Colon (tissue), 2 donors: ENCODE results near the gene GUCD1.
"Not testable (repeated sequence)": the region's sequence is repeated elsewhere in the genome, so short reads cannot be mapped to it uniquely, and the experiment has no call there.

Experiments
- FAIRE-seq: peaks from 2 replicates; lab custom pipeline; 2012; peaks lifted over from hg19 to GRCh38; lab: Jason Lieb, UNC
- donor health status: control.
- donor health status: control.

Gene GUCD1

DNA sequence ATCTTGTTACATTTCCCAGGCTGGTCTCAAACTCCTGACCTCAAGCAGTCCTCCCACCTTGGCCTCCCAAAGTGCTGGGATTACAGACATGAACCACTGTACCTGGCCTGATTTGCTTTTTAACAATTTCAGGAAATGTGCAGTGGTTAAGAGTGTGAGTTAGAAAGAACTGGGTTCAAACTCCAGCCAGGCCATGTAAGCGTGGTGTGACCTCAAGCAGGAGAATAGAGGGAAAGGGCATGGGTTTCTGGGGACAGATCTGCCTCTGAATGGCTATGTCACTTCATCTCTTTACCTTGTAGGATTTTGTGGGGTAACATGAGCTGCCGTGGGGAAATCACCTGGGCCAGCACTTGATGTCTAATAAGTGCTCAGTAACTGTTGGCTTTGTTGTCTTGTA lies 10.1 kb upstream of the GUCD1 start:
- no peak for FAIRE-seq

GRCh38 chr22:24564376-24565058 lies 9.6 kb upstream of the GUCD1 start:
- no peak for FAIRE-seq

- FAIRE-seq: no peak
Observed at GRCh38 chr22:24563246-24563645, 8.3 kb upstream of the GUCD1 start.

DNA sequence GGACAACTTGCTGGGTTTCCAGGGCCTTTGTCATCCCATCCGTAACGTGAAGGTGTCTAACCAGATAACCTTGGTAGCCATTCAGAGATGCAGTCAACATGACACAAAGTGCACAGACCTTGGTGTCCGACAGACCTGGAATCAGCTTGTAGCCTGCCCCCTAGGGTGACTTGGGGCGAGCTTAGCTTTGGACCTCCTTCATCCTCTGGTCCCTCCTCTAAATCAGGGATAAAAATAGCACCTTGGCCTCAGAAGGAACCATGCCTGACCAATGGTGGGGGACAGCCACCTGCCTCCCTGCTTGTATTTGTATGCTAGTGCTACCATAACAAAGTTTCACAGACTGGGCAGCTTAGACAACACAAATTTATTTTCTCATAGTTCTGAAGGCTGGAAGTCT lies 4.5 kb upstream of the GUCD1 start:
- no peak for FAIRE-seq

- no peak for FAIRE-seq
Observed at GRCh38 chr22:24555165-24556039, 464 bp upstream of the GUCD1 start, which contains the start of gene SNRPD3. Gene SNRPD3 (plus strand): TSS chr22:24555999. CDS start chr22:24557675, 1,676 bp downstream.

- no peak for FAIRE-seq
Observed at GRCh38 chr22:24553597-24554312, 1.2 kb downstream of the GUCD1 start.

DNA sequence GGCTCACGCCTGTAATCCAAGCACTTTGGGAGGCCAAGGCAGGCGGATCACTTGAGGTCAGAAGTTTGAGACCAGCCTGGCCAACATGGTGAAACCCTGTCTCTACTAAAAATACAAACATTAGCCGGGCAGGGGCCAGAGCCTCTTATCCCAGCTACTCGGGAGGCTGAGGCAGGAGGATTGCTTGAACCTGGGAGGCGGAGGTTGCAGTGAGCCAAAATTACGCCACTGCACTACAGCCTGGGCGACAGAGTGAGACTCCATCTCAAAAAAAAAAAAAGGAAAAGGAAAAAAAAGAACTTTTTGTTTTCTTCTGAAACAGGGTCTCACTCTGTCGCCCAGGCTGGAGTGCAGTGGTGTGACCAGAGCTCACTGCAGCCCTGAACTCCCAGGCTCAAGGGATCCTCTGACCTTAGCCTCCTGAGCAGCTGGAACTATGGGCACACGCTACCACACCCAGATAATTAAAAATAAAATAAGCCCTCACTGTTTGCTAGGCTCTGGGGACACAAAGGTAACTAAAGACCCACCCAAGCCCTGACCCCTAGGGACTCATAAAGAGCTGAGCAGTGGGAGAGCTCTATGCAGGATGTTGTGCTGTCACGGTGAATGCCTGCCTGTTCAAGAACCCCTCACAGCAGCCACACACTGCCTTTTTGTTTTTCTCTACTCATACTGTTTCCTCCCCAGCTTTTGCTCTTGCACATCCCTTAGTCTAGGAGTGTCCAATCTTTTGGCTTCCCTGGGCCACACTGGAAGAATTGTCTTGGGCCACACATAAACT lies 2.2 kb downstream of the GUCD1 start:
- FAIRE-seq: not testable (repeated sequence)

DNA sequence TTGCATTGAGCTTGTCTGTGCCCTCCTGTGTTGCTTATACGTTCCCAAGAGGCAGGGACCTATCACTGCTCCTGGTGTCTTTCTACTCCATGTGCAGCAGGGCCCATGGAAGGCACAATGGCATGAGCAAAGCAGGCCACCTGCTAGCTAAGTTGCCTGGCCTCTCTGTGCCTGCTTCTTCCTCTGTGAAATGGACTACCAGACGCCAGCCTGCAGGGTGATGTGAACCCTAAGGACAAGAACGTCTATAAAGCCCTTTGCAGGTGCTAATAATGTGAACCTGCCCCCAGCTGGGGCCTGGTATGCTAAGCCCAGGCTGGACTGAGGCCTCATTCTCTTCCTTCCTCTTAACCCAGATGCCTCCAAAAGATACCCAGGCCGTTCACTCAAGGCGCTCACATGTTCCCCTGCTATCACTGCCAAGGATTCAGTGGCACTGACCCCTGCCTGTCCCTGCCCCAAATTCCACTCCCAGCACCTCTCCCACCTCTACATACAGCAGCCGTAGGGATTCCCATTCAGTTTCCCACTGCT lies 4.0 kb downstream of the GUCD1 start:
- FAIRE-seq: no peak

GRCh38 chr22:24550028-24550901 lies 4.7 kb downstream of the GUCD1 start:
- no peak for FAIRE-seq

GRCh38 chr22:24548812-24549211 lies 6.1 kb downstream of the GUCD1 start:
- FAIRE-seq: no peak

DNA sequence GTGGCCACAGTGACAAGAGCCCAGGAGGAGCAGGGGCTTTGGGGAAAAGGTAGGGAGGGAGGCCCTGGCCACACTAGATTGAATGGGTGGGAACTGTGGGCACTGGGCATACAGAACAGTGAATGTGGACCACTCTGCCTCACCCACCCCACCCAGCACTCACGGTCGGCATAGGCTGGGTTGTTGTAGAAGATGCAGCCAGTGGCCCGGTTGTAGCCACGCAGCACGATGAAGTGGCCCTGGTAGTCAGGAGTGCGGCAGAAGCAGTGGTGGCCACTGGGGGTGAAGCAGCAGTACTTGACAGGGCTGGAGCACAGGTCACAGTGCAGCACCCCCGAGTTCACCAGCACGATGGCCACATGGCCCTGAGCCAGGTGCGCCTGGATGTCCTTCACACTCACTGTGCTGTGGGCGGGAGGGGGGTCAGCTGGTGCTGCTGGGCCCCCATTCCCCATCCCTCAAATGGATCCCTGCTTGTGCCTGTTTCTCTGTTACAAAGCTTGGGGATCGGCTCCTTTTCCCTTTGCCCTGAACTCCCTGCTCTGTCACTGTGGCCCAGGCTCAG lies 11.2 kb downstream of the GUCD1 start:
- FAIRE-seq: no peak

DNA sequence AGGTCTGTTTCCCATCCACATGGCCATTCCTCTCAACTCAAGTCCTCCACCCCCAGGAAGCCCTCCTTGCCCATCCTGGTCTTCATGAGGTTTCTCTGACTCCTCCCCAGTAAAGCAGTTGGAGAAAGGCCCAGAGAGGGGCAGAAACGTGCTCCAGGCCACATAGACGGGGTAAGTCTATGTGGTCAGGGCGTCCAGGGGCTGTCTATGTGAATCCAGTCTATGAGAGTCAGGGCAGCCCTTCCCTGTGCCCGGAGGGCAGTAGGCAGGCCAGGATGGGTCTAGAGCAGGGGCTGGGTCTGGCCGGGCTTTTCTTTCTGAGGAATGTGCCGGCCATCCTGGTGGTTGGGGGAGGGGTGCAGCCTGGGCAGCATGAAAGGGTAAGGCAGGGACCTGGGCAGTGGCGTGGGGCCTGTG lies 11.7 kb downstream of the GUCD1 start:
- FAIRE-seq: no peak

DNA sequence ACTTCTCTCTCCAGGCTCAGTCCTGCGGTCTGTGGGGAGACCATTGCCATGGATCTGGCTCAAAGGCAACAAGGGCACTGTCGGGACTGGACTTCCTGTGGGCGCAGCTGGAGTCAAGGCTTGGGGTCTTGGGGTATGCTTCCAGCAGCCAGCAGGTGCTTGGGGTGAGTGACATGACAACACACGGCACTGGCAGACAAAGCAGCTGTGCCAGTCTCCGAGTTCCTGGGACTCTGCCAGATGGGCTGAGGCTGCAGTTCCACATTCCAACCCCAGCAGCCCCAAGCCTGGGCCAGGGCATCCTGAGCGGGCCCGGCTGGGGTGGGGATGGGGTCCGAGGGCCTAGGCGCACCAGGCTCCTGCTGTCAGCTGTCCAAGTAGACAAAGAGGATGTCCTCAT lies 12.3 kb downstream of the GUCD1 start:
- no peak for FAIRE-seq

- no peak for FAIRE-seq
Observed at GRCh38 chr22:24541681-24542515, 13.0 kb downstream of the GUCD1 start.

DNA sequence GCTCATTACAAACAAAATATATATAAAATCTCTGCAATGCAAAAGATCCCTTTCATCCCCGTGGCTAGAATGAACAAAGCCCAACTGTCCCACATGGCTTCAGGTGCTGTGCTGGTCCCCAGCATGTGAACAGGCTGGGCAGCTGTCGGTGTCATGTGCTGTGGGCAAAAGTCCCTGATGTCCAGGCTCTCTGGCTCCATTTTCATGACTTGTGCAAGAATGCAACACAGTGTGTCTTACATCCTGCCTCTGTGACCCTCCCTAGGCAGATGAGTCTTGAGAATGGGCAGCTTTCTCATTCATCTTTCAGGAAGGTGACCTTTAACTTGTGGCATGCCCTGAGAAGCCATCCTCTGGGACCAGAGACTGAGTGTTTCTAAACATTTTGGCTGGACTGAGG lies 14.5 kb downstream of the GUCD1 start:
- FAIRE-seq: no peak

GRCh38 chr22:24536089-24536488 lies 18.8 kb downstream of the GUCD1 start:
- FAIRE-seq: no peak

- FAIRE-seq: no peak
Observed at GRCh38 chr22:24535348-24535747, 19.6 kb downstream of the GUCD1 start.

DNA sequence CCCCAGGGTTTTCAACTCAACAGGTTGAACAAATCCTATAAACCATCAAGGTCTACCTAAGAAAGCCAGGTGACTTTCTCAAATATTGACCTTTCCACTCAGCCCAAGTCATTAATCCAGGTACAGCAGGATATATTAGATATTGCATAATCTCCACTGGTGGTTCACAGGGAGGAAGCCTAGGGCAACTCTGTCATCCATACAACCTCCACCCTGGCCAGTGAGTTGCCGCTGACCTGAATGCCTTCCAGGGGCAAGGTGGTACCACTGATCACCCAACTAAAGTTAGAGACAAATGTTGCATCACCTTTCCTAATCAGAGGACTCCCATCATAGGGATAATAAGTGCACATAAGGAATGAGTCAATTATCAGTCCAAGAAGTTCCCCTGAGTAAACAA lies 22.9 kb downstream of the GUCD1 start:
- FAIRE-seq: no peak

DNA sequence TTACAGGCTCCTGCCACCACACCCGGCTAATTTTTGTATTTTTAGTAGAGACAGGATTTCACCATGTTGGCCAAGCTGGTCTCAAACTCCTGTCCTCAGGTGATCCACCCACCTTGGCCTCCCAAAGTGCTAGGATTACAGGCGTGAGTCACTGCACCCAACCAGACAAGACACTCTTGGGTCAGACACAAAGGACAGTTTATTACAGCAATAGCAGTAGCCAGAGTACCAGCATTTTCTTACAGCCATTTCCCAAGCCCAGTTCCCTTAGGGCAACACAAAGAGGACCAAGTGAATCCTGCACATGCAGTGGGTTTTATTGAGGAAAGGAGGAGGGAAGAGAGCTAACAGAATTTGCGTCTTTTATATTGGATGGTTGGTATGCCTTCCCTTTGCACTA lies 24.0 kb downstream of the GUCD1 start:
- not testable (repeated sequence) for FAIRE-seq
